Hepatocyte (in vitro differentiated cells): ENCODE measurements around the gene MCRIP2. TPM values are rescaled to one million over a fixed set of nuclear protein-coding genes. Genes with fewer than 3 reads are reported as not detected.

ENCODE experiments used
- DNase-seq: peaks from one replicate; pipeline ENCODE4 v3.0.0-alpha.2; 2016; ENCODE audit warnings: low spot score
- H2AFZ ChIP-seq: fragments of 200-600 bp; sonication (generic); 2 replicates; pipeline ENCODE4 v1.6.0; 2016; ENCODE audit warnings: antibody characterized with exemption, mild to moderate bottlenecking
- H3K27ac ChIP-seq: fragments of 200-600 bp; sonication (generic); 2 replicates; pipeline ENCODE4 v1.5.1; 2016; ENCODE audit warnings: mild to moderate bottlenecking
- H3K27me3 ChIP-seq: fragments of 200-600 bp; sonication (generic); 2 replicates; pipeline ENCODE4 v1.6.1; 2016
- H3K36me3 ChIP-seq: fragments of 200-600 bp; sonication (generic); replicated peaks from 2 replicates; pipeline ENCODE4 v1.5.1; 2016; ENCODE audit warnings: low read depth; ENCODE audit not compliant: insufficient read depth
- H3K4me1 ChIP-seq: fragments of 200-600 bp; sonication (generic); 2 replicates; pipeline ENCODE4 v1.5.1; 2016; ENCODE audit warnings: mild to moderate bottlenecking, moderate library complexity; ENCODE audit not compliant: insufficient read depth
- H3K4me2 ChIP-seq: fragments of 200-600 bp; sonication (generic); 2 replicates; pipeline ENCODE4 v1.6.0; 2016
- H3K4me3 ChIP-seq: fragments of 200-600 bp; sonication (generic); 2 replicates; pipeline ENCODE4 v1.5.1; 2016; ENCODE audit warnings: mild to moderate bottlenecking
- H3K79me2 ChIP-seq: fragments of 200-600 bp; sonication (generic); 2 replicates; pipeline ENCODE4 v1.6.0; 2017; ENCODE audit warnings: mild to moderate bottlenecking
- H3K9me2 ChIP-seq: fragments of 200-600 bp; sonication (generic); replicated peaks from 2 replicates; pipeline ENCODE4 v1.6.0; 2017; ENCODE audit warnings: mild to moderate bottlenecking; ENCODE audit not compliant: insufficient read depth
- H3K9me3 ChIP-seq: fragments of 200-600 bp; sonication (generic); 2 replicates; pipeline ENCODE4 v1.5.1; 2016; ENCODE audit warnings: low read depth, mild to moderate bottlenecking
- H4K20me1 ChIP-seq: fragments of 200-600 bp; sonication (generic); 2 replicates; pipeline ENCODE4 v1.6.0; 2016; ENCODE audit warnings: mild to moderate bottlenecking; ENCODE audit not compliant: insufficient read depth, poor library complexity, severe bottlenecking
- CTCF ChIP-seq: fragments of 200-600 bp; sonication (generic); IDR thresholded peaks from 2 replicates; pipeline ENCODE4 v1.5.1; 2016; ENCODE audit warnings: antibody characterized with exemption, mild to moderate bottlenecking; ENCODE audit not compliant: poor library complexity
- EZH2 ChIP-seq: fragments of 200-600 bp; sonication (generic); IDR thresholded peaks from 2 replicates; pipeline ENCODE4 v1.6.1; 2016; ENCODE audit warnings: antibody characterized with exemption, mild to moderate bottlenecking, borderline replicate concordance
- EZH2phosphoT487 ChIP-seq: fragments of 200-600 bp; sonication (generic); IDR thresholded peaks from one replicate; pipeline ENCODE4 v1.6.1; 2018; ENCODE audit warnings: antibody characterized with exemption, mild to moderate bottlenecking, low read depth, moderate library complexity; ENCODE audit not compliant: unreplicated experiment, severe bottlenecking
- WGBS: methylation state at CpG from one replicate; pipeline ENCODE4 v1.1.6; 2016; ENCODE audit warnings: low lambda C conversion rate; ENCODE audit errors: missing lambda C conversion rate; 5-methylcytosine and 5-hydroxymethylcytosine counted together
- polyA plus RNA-seq: library from polyadenylated mRNA; unstranded; fragments of >200 nt; fragmentation: Nextera tagmentation; extraction: Ambion mirVana; gene quantifications from 2 replicates; pipeline ENCODE4 v1.2.1, GENCODE V29; 2016
- total RNA-seq: library from RNA; depleted of rRNA; stranded (reverse); fragments of >200 nt; gene quantifications from 2 replicates; pipeline ENCODE4 v1.2.3, GENCODE V29; 2014

Gene MCRIP2
- total and polyA plus RNA-seq, 2 experiments from 2014 or later, result 43.0 to 100 TPM

- Histone ChIP-seq H3K36me3 (no peaks in the 10 kb centered on the region), H3K27ac (no peak overlapping the region)
- WGBS, result 67% methylated on average over 27 of the region's 29 CpGs
Observed at GRCh38 chr16:629185-629832, 12.3 kb upstream of the MCRIP2 start.

GRCh38 chr16:629833-630248, 11.8 kb upstream of the MCRIP2 start:
- no peaks in the 10 kb centered on the region for H3K9me2 ChIP-seq
- peaks cover 1% of the 10 kb centered on the region for H3K79me2 ChIP-seq
- DNase-seq, result no peak
- no peak overlapping the region for H3K4me3 ChIP-seq
- no peak overlapping the region for H3K4me2 ChIP-seq
- H3K36me3 ChIP-seq, result no peaks in the 10 kb centered on the region
- peaks cover 16% of the 10 kb centered on the region for H3K4me1 ChIP-seq
- H4K20me1 ChIP-seq, result no peaks in the 10 kb centered on the region
- no peak overlapping the region for H3K27ac ChIP-seq
- no peaks in the 10 kb centered on the region for H3K27me3 ChIP-seq
- no peak overlapping the region for H2AFZ ChIP-seq
- 43% methylated on average over 9 of the region's 11 CpGs for WGBS
- no peaks in the 10 kb centered on the region for H3K9me3 ChIP-seq
- TF ChIP-seq EZH2 (no peak), CTCF (no peak), EZH2phosphoT487 (no peak)

More at GRCh38 chr16:629185-629832, 12.3 kb upstream of the MCRIP2 start:
- H3K4me2 ChIP-seq, result no peak overlapping the region
- H2AFZ ChIP-seq, result no peak overlapping the region
- H3K9me2 ChIP-seq, result no peaks in the 10 kb centered on the region
- H3K27me3 ChIP-seq, result no peaks in the 10 kb centered on the region
- peaks cover 2% of the 10 kb centered on the region for H4K20me1 ChIP-seq
- no peak for TF ChIP-seq EZH2phosphoT487
- no peak for TF ChIP-seq EZH2
- no peak for TF ChIP-seq CTCF
- DNase-seq, result no peak
- H3K79me2 ChIP-seq, result no peaks in the 10 kb centered on the region
- H3K4me3 ChIP-seq, result no peak overlapping the region
- peaks cover 16% of the 10 kb centered on the region for H3K4me1 ChIP-seq
- H3K9me3 ChIP-seq, result no peaks in the 10 kb centered on the region

- no peak overlapping the region for H2AFZ ChIP-seq
- no peaks in the 10 kb centered on the region for H3K9me2 ChIP-seq
- peak overlapping the region; percentile 73 for H3K4me2 ChIP-seq
- no peak for DNase-seq
- WGBS, result 45% methylated on average over 27 of the region's 29 CpGs
- no peaks in the 10 kb centered on the region for H3K36me3 ChIP-seq
- H3K27ac ChIP-seq, result no peak overlapping the region
- no peak for TF ChIP-seq EZH2
- no peak for TF ChIP-seq CTCF
- no peak for TF ChIP-seq EZH2phosphoT487
- peaks cover 21% of the 10 kb centered on the region for H3K4me1 ChIP-seq
- no peak overlapping the region for H3K4me3 ChIP-seq
- no peaks in the 10 kb centered on the region for H3K9me3 ChIP-seq
- H4K20me1 ChIP-seq, result no peaks in the 10 kb centered on the region
- H3K27me3 ChIP-seq, result no peaks in the 10 kb centered on the region
- H3K79me2 ChIP-seq, result peaks cover 6% of the 10 kb centered on the region
Observed at GRCh38 chr16:630249-630814, 11.3 kb upstream of the MCRIP2 start.
